Inflammatory macrophage treated with lipopolysaccharide for 4 hours (primary cell): ENCODE data around the gene GBE1.
A peak's percentile ranks its signal among the peaks of the same experiment; 100 is the strongest.
"Not testable (repeated sequence)": the region's sequence is repeated elsewhere in the genome, so short reads cannot be mapped to it uniquely, and the experiment has no call there.

Experiments used
- DNase-seq: peaks from one replicate; pipeline ENCODE4 v3.0.0-alpha.2; 2020

The GBE1 gene

GRCh38 chr3:81518945-81519344 lies 242.5 kb downstream of the GBE1 start:
- DNase-seq = no peak

- DNase-seq = no peak
Observed at GRCh38 chr3:81516042-81516441, 245.4 kb downstream of the GBE1 start.

- no peak for DNase-seq
Observed at GRCh38 chr3:81513591-81513990, 247.9 kb downstream of the GBE1 start.

GRCh38 chr3:81503026-81503425 lies 258.4 kb downstream of the GBE1 start:
- peak; percentile 54 for DNase-seq

GRCh38 chr3:81502236-81502635 lies 259.2 kb downstream of the GBE1 start:
- peak; percentile 55 for DNase-seq

- no peak for DNase-seq
Observed at GRCh38 chr3:81500039-81500438, 261.4 kb downstream of the GBE1 start.

- no peak for DNase-seq
Observed at GRCh38 chr3:81497572-81498251, 263.7 kb downstream of the GBE1 start.

GRCh38 chr3:81496407-81497104 lies 264.9 kb downstream of the GBE1 start:
- no peak for DNase-seq

- DNase-seq = not testable (repeated sequence)
Observed at GRCh38 chr3:81492471-81492870, 269.0 kb downstream of the GBE1 start.

- DNase-seq = peak; percentile 93
Observed at GRCh38 chr3:81492040-81492439, 269.4 kb downstream of the GBE1 start.

GRCh38 chr3:81490541-81491288 lies 270.7 kb downstream of the GBE1 start:
- peak; percentile 92 for DNase-seq

- peak; percentile 68 for DNase-seq
Observed at GRCh38 chr3:81485444-81485865, 276.0 kb downstream of the GBE1 start.

- no peak for DNase-seq
Observed at GRCh38 chr3:81484520-81484919, 276.9 kb downstream of the GBE1 start.

- no peak for DNase-seq
Observed at GRCh38 chr3:81483046-81483445, 278.4 kb downstream of the GBE1 start.

GRCh38 chr3:81477740-81478139 lies 283.7 kb downstream of the GBE1 start:
- no peak for DNase-seq

- DNase-seq = no peak
Observed at GRCh38 chr3:81476692-81477091, 284.8 kb downstream of the GBE1 start.

- DNase-seq = no peak
Observed at GRCh38 chr3:81472600-81473362, 288.7 kb downstream of the GBE1 start.

GRCh38 chr3:81470524-81471278 lies 290.7 kb downstream of the GBE1 start:
- no peak for DNase-seq

GRCh38 chr3:81468391-81468790 lies 293.1 kb downstream of the GBE1 start:
- no peak for DNase-seq

GRCh38 chr3:81466201-81466560 lies 295.3 kb downstream of the GBE1 start:
- DNase-seq = no peak

GRCh38 chr3:81465510-81466200 lies 295.8 kb downstream of the GBE1 start:
- no peak for DNase-seq

- no peak for DNase-seq
Observed at GRCh38 chr3:81463781-81464180, 297.7 kb downstream of the GBE1 start.
